ENCODE data around the gene AMDHD2. TPM values are rescaled to one million over a fixed set of nuclear protein-coding genes. Genes with fewer than 3 reads are reported as not detected.
"Not testable (repeated sequence)": the region's sequence is repeated elsewhere in the genome, so short reads cannot be mapped to it uniquely, and the experiment has no call there.

AMDHD2 gene
- polyA plus RNA-seq, 4 donors: 20.1 to 40.8 (median 31.6) TPM

DNA sequence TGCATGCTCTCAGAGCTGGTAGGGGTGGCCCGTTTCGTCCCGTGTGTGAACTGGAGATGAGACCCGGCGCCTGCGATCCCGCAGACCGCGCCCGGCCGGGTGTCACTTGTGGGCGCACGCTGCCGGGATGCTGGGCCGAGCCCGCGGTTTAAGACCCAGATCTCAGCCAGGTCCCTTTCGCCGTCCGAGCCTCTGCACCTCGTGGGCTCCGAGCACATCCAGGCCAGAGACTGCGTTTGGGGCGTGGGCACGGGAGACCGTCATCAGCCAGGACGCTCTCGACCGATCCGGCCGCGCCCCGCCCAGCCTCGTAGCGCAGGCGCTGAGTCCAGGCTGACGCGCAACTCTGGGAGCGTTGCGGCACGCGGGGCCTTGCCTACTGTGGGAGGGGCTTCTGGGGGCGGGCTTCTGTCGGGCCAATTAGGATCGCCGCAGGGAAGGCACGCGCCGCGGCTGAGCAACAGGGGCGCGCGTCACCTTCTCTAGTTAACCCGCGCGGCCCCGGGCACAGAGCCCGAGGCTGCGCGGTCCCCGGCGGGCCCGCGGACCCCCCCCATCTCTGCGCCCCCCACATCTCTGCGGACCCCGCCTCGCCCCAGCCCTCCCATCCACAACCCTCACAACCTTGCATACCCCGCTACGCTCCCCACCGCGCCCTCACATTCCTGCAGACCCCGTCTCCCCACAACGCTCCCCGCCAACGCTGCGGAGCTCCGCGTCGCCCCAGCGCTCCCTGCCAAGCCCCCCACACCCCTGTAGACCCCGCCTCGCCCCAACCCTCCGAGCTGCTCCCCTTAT, 11.7 kb downstream of the AMDHD2 start:
- peak in 3 of 4 donors; percentile 90 to 94 (median 91) for DNase-seq (ENCODE audit: low read depth in 4 of 4, low spot score in 2 of 4)

DNA sequence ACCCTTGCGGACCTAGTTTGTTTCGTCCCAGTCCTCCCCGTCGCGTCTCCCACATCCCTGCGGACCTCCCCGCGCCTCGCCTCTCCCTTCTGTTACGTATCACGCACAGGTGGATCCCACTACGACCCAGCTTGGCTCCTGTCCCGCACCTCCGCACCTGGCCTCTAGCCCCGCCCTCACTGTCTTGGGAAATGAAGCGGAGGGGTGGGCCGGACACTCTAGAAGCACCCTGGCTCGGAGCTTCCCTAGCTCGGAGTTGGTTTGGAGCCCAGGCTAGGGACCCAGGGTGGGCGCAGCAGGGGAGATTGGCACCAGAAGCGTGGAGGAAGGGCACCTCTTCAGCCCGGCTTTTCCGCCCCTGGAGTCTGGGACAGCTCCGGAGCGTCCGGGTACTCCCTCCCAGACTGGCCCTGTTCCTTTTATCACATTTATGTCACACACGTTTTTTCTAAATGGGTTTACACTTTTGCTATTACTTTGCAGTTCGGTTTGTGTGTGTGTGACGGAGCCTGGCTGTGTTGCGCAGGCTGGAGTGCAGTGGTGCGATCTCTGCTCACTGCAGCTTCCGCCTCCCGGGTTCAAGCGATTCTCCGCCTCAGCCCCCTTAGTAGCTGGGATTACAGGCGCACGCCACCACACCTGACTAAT, 12.4 kb downstream of the AMDHD2 start:
- no peak for DNase-seq (ENCODE audit: low read depth in 4 of 4, low spot score in 2 of 4)

DNA sequence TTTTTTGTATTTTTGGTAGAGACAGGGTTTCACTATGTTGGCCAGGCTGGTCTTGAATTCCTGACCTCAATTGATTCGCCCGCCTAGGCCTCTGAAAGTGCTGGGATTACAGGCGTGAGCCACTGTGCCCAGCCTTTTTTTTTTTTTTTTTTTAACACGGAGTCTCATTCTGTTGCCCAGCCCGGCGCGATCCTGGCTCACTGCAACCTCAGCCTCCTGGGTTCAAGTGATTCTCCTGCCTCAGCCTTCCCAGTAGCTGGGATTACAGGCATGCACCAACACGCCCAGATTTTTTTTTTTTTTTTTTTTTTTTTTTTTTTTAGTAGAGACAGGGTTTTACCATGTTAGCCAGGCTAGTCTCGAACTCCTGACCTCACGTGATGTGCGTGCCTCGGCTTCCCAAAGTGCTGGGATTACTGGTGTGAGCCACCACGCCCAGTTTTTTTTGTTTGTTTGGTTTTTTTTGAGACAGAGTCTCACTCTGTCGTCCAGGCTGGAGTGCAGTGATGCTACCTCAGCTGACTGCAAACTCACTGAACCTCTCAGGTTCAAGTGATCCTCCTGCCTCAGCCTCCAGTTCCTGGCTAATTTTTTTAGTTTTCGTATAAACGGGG, 13.1 kb downstream of the AMDHD2 start:
- not testable (repeated sequence) for DNase-seq (ENCODE audit: low read depth in 4 of 4, low spot score in 2 of 4)

DNA sequence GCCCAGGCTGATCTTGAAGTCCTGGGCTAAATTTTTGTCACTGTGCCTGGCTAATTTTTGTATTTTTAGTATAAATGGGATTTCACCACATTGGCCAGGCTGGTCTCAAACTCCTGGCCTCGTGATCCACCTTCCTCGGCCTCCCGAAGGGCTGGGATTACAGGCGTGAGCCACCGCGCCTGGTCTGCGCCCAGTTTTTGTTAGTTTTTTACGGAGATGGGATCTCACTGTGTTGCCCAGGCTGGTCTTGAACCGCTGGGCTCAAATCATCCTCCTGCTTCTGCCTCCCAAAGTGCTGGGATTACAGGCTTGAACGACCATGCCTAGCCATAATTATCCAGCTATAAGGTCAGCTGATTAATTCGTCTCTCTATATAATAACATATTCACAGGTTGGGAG, 13.7 kb downstream of the AMDHD2 start:
- no peak for DNase-seq (ENCODE audit: low read depth in 4 of 4, low spot score in 2 of 4)

DNA sequence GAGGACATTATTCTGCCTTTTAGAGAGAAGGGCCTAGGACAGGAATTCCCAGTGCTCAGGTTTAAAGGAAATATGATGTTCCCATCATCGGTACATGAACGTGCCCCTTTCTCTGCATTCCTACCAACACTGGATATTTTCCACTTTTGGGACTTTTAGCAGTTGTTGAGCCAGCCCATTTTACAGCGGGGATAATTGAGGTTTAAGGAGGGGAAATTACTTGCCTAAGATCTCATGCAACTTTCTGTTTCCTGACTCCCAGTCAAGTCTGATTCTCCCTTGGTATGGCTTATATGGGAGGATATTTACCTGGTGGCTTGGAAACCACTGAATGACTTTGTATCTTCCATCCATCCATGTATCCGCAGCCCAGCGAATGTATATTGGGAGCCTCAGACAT, 14.2 kb downstream of the AMDHD2 start:
- DNase-seq (ENCODE audit: low read depth in 4 of 4, low spot score in 2 of 4): not testable (repeated sequence)

DNA sequence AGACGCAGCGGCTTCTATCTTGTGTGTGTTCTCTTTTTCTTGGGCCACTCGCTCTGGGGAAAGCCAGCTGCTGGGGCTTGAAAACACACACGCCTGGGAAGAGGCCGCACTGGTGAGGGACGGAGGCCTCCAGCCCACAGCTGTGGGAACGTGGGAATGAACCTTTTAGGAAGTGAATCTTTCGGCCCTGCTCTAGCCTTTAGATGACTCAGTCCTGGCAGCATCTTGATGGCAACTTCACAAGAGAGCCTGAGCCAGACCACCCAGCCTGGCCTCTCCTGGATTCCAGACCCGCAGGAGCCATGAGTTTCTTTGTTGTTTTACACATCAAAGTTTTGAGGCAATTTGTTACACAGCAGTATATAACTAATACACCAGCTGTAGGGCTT, 15.4 kb downstream of the AMDHD2 start:
- DNase-seq (ENCODE audit: low read depth in 4 of 4, low spot score in 2 of 4): no peak

DNA sequence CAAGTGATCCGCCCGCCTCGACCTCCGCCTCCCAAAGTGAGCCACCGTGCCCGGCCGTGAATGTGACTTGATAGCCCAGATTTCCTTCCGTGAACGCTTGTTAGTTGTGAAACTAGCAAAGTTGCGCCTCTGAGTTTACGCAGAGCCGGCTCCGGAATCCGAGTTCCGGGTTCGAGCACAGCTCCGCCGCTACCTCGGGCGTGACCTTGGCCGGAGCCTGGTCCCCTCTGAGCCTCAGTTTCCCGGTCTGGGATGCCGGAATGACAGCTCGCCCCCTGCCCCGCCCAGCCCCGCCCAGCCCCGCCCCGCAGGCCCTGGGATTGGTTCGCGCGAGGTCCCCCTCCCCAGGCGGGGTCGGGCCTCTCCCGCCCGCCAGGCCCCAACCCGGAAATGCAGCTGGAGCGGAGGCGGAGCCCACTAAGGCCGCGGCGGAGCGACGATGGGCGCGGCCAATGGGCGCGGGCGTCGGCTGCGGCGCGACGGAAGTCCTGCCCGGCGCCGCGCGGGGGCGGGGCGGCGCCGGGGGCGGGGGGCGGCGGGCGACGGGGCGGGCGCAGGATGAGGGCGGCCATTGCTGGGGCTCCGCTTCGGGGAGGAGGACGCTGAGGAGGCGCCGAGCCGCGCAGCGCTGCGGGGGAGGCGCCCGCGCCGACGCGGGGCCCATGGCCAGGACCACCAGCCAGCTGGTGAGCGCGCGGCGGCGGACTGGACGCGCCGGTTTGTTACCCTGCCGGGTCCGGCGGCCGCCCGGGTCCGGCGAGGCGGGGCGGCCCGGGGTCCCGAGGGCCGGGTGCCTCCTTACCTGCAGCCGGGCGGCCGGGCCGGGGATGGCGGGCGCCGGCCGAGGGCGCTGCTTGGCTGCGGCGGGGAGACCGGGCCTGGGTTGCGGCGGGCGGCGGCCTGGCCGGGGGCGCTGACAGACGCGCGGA, 17.5 kb downstream of the AMDHD2 start, which contains the start of gene PDPK1:
PDPK1 (plus strand) TSS at position 571 of the 929 bp plus-strand sequence; CDS start at position 663, 92 bp downstream.
- DNase-seq (ENCODE audit: low read depth in 4 of 4, low spot score in 2 of 4): peak in 3 of 4 donors; percentile 83 to 92 (median 83)

DNA sequence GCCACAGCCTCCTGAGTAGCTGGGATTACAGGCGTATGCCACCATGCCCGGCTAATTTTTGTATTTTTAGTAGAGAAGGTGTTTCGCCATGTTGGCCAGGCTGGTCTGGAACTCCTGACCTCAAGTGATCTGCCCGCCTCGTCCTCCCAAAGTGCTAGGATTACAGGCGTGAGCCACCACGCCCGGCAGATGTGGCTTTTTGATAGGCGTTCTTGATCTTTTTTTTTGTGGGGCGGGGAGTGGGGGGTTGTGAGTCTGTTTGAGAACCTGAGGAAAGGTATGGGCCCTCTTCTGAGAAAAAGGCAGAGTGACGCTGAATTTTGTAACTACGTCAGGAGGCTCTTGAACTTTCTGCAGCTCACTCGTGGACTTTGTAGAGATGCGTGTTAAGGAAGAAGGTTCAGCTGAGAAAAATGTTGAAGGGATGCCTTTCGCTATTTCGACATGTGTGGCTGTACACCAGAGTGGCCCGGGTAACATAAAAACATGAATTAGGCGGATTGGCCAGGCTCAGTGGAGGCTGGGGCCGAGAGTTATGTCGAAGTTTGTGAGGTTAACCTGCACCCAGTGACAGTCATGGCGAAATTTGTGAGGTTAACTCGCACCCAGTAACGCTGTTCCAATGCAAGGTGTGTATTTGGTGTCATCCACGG, 19.1 kb downstream of the AMDHD2 start:
- not testable (repeated sequence) for DNase-seq (ENCODE audit: low read depth in 4 of 4, low spot score in 2 of 4)

DNA sequence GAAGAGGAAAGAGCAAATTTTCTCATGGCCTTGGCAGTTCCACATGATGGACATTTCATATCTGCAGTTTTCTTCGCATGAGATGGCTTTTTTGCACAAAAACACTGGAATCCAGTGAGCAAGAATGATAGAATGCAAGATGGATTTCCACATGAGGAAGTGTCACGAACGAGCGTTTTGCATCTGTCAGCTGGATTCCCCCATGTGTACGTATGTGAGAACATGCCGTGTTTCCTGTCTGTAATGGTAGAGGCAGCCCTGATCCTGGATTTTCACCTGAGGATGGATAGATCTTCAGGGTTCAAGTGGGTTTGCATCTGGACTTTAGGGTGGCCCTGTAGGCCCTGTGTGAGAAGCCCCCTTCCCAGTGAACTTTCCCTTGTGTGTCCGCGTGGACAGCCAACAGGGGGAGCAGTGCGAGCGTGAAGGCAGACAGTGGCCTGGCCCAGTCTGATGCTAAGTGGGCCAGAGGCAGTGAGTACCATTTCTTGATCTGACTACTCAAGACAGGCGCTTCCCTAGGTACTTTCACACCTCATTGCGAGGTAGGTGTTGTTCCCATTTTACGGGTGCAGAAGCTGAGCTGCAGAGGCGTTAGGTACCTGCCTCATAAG, 19.8 kb downstream of the AMDHD2 start:
- DNase-seq (ENCODE audit: low read depth in 4 of 4, low spot score in 2 of 4): not testable (repeated sequence)

DNA sequence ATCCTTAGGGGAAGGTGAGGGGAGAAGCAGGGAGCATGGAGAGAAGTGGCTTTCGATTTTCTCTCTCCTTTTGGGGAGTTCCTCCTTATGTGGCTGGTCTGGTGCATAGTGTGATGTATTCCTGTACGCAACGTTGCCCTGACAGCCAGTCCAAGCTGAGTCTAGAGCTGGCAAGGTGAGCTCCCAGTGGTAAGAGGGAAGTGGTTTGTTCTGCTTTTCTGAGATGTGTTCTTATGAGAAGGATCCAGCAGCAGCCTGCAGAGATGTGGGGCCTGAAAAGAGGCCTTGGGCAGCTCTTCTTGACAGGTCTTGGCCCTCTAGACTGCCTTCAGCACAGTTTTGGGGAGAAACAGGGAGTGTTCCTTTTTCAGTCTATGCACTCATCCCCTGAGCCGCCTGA, 20.7 kb downstream of the AMDHD2 start:
- DNase-seq (ENCODE audit: low read depth in 4 of 4, low spot score in 2 of 4): not testable (repeated sequence)

DNA sequence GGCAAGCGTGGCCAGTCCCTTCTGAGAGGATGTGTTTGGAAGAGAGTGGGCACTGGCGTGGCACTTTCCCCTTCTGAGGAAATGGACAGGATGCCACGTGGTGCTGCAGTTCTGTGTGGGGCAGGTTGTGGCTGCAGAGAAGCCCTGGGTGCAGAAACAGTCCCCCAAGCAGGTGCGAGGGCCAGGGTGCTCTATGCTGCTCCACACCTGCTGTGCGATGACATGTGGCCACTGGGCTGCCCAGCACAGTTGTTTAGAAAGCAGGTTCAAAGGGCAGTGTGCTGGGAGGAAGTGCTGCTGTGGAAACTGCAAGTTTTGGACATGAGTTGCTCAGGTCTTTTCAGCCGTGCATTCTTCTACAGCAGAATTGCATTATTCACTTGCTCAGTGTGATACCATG, 21.2 kb downstream of the AMDHD2 start:
- not testable (repeated sequence) for DNase-seq (ENCODE audit: low read depth in 4 of 4, low spot score in 2 of 4)

DNA sequence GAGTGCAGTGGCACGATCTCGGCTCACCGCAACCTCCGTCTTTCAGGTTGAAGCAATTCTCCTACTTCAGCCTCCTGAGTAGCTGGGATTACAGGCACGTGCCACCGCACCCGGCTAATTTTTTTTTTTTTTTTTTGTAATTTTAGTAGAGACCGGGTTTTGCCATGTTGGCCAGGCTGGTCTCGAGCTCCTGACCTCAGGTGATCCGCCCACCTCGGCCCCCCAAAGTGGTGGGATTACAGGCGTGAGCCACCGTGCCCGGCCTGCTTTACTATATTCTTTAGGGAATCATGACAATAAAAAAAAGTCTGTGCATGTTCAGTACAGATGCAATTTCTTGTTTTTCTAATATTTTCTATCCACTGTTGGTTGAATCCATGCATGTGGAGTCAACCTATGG, 23.6 kb downstream of the AMDHD2 start:
- not testable (repeated sequence) for DNase-seq (ENCODE audit: low read depth in 4 of 4, low spot score in 2 of 4)

DNA sequence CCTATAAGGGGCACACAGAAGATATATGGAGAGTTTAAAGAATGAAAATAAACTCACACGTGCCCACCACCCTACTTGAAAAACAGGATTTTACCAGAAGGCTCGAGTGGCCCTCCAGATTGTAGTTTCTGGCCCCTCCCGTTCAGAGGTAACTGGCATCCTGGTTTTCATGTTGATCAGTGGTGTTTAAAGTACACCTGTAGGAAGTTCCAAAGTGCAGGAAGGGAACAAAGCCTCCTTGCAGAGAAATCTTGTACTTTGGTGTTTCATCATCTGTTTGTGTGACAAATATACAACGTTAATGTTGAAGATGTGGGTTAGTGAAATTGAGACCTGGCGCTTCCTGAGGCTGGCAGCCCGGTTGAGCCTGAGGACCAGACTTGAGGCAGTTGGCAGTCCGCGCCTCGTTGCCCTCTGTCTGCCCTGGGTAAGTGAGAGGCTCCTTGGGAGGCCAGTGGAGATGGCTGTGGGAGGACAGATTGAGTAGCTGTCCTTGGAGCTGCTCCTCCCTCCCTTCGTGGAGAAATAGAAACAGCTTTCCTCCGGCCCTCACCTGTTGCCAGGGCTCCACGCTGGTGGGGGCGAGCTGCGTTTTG, 30.2 kb downstream of the AMDHD2 start:
- DNase-seq (ENCODE audit: low read depth in 4 of 4, low spot score in 2 of 4): not testable (repeated sequence)

DNA sequence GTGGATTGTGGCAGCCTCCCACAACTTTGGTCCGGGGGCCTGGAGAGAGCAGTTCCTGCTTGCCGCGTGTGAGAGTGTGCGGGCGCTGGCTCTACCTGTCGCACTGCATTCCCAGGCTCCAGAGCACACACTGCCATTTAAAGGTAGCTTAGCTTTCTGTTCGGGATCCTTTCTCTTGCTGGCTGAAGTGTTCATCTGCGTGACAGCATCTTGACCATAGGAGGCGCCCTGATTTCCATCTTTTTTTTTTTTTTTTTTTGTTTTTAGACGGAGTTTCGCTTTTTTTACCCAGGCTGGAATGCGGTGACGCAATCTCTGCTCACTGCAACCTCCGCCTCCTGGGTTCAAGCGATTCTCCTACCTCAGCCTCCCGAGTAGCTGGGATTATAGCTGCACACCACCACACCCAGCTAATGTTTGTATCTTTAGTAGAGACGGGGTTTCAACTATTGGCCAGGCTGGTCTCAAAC, 31.3 kb downstream of the AMDHD2 start:
- not testable (repeated sequence) for DNase-seq (ENCODE audit: low read depth in 4 of 4, low spot score in 2 of 4)

DNA sequence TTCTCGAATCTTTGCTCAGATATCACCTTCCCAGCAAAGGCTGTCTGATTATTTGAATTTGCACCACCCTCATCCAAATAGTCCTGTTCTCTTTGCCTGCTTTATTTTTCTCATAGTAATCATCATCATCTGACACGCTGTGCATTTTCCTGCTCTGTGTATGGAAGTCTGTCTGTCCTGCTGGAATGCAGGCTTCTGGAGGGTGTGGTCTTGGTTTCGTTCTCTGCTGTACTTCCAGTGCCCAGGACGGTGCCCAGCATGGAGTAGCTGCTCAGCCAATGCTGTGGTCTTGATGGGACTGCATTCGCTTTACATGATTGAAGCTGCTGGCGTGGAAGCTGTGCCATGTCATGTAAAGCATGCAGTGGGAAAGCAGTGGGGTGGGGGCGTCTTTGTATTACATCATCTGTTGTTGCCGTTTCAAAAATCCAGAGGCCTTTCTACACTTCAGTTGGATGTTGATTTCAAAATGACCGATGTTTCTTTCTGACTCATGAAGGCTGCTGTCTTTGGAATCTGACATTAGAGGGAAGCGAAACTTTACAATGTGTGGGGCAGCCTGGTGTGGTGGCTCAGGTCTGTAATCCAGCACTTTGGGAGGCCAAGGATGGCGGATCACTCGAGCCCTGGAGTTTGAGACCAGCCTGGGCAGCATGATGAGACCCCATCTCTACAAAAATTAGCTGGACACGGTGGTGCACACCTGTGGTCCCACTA, 34.7 kb downstream of the AMDHD2 start:
- not testable (repeated sequence) for DNase-seq (ENCODE audit: low read depth in 4 of 4, low spot score in 2 of 4)

DNA sequence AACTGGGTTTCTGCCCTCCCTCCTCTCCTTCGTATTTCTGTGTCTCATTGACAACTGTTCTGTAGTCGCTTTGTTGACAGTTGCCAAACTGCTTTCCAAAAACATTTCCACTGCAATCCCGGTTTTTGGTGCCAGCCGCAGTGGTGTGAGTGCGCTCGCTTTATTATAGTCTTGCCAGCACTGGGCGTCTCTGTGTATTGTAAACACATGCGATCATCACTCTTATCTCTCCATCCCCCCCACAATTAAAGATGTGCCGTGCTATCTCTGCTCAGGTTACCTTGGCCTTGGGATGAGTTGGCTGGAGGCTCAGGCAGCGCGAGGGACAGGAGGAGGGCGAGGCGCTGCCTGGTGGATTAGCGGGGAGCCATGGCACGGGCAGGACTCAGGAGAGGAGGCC, 37.0 kb downstream of the AMDHD2 start:
- DNase-seq (ENCODE audit: low read depth in 4 of 4, low spot score in 2 of 4): not testable (repeated sequence)

DNA sequence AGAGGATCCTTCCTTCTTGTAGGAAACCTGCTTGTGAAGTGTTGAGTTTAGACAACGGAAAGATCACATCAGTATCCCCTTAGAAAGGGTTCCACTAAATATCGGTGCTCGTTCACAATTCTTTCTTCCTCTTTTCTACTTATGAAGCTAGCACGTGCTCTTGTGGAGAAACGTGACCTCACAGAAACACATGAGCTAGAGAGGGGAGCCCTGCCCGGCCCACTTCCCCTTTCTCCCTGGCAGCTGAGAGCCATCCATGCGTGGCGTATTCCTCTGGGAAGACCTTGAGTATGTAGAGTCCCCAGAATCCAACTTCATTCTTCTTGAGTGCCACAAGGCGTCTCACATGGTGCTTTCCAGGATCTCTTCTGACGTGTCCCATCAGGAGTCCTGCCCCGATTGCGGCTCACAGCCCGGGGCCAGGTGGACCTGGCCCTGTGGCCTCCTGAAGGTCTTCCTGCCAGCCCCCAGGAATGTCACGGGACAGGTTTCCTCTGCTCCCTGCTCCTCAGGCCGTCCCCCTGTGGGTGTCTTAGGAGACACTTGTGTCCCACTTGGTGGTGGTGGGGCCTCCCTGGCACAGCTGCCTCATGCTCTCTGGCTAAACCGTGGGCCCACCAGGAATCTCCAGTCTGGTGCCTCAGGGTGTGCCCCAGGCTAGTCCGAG, 40.1 kb downstream of the AMDHD2 start:
- not testable (repeated sequence) for DNase-seq (ENCODE audit: low read depth in 4 of 4, low spot score in 2 of 4)

DNA sequence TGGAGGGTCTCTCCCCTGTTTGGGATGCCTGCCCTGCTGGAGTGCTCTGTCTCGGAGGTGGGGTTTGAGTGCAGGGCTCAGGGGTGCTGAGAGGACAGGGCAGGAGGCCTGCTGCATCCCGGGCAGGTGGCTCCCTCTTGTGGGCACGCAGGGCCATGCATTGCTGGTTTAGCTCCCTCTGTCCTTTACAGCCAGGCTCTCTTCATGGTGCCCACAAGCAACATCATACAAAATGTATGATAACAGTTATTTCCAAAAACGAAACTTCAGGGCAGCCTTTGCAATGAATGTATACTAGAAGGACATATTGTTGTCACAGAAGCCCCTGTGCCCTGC, 40.6 kb downstream of the AMDHD2 start:
- not testable (repeated sequence) for DNase-seq (ENCODE audit: low read depth in 4 of 4, low spot score in 2 of 4)
